Measurements from ENCODE around the gene POLR2L.

DNA sequence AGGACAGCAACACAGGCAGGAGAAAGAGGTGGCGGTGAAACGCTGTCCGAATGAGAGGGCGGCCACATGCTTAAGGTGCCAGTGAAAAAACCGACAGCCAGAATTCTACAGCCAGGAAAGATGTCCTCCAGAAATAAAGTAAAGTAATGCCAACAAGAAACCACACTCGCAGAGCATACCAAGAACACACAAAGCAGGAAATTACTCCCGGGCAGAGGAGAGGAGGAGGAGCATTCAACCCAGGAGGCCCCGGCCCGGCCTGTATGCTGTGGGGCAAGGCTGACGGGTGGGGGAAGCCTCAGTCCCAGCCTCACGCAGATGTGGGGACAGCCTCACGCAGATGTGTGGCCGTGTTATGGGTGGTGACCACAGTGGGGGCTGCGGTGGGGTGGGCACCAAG, 40.3 kb upstream of the POLR2L start:
- TF ChIP-seq CTCF (IDR thresholded peaks at IDR 0.05), result no peak
- TF ChIP-seq POLR2A (IDR thresholded peaks at IDR 0.05), result no peak

All from ovary (tissue), 3 donors.